H9 (cell line): ENCODE results near the gene SFN. TPM values are rescaled to one million over a fixed set of nuclear protein-coding genes. Genes with fewer than 3 reads are reported as not detected.

Experiments
- DNase-seq: peaks from one replicate; pipeline ENCODE4 v3.0.0-alpha.2; 2017
- H2AFZ ChIP-seq: one replicate; pipeline ENCODE4 v1.6.1; 2013; ENCODE audit warnings: mild to moderate bottlenecking, low read length, control low read depth, moderate library complexity
- H2AK5ac ChIP-seq: 2 replicates; pipeline ENCODE4 v1.6.1; 2013; ENCODE audit warnings: low read length, control low read depth, mixed read lengths; ENCODE audit not compliant: insufficient read length
- H2BK120ac ChIP-seq: one replicate; pipeline ENCODE4 v1.6.1; 2013; ENCODE audit warnings: low read depth, mild to moderate bottlenecking, low read length, control low read depth, inconsistent platforms; ENCODE audit not compliant: poor library complexity, severe bottlenecking
- H2BK12ac ChIP-seq: 2 replicates; pipeline ENCODE4 v1.6.1; 2013; ENCODE audit warnings: low read length, control low read depth, mixed read lengths, low read depth; ENCODE audit not compliant: insufficient read length
- H2BK15ac ChIP-seq: 2 replicates; pipeline ENCODE4 v1.6.1; 2013; ENCODE audit warnings: low read depth, low read length, control low read depth
- H2BK20ac ChIP-seq: one replicate; pipeline ENCODE4 v1.6.1; 2013; ENCODE audit warnings: low read depth, mild to moderate bottlenecking, low read length, control low read depth, inconsistent platforms; ENCODE audit not compliant: poor library complexity, severe bottlenecking
- H2BK5ac ChIP-seq: 2 replicates; pipeline ENCODE4 v1.6.1; 2013; ENCODE audit warnings: low read length, control low read depth, mixed read lengths; ENCODE audit not compliant: insufficient read length
- H3K14ac ChIP-seq: 2 replicates; pipeline ENCODE4 v1.6.1; 2013; ENCODE audit warnings: low read length, control low read depth; ENCODE audit not compliant: insufficient read depth
- H3K18ac ChIP-seq: 2 replicates; pipeline ENCODE4 v1.6.1; 2013; ENCODE audit warnings: low read depth, mild to moderate bottlenecking, mixed read lengths, low read length, control low read depth; ENCODE audit not compliant: insufficient read length
- H3K23ac ChIP-seq: 2 replicates; pipeline ENCODE4 v1.6.1; 2013; ENCODE audit warnings: low read length, control low read depth, mixed read lengths, low read depth; ENCODE audit not compliant: insufficient read length
- H3K23me2 ChIP-seq: 2 replicates; pipeline ENCODE4 v1.6.1; 2013; ENCODE audit warnings: low read depth, mild to moderate bottlenecking, mixed read lengths, low read length, control low read depth; ENCODE audit not compliant: insufficient read length, poor library complexity, severe bottlenecking
- H3K27ac ChIP-seq: 2 replicates; pipeline ENCODE4 v1.5.1; 2013; ENCODE audit warnings: low read length, control low read depth, mixed read lengths, low read depth; ENCODE audit not compliant: insufficient read length
- H3K27me3 ChIP-seq: 2 replicates; pipeline ENCODE4 v1.6.1; 2013; ENCODE audit warnings: low read length, control low read depth, inconsistent platforms; ENCODE audit not compliant: insufficient read depth
- H3K4ac ChIP-seq: 2 replicates; pipeline ENCODE4 v1.6.1; 2013; ENCODE audit warnings: low read depth, mild to moderate bottlenecking, control low read depth, inconsistent platforms, low read length, moderate library complexity
- H3K4me1 ChIP-seq: 2 replicates; pipeline ENCODE4 v1.6.1; 2013; ENCODE audit warnings: low read length, control low read depth, inconsistent platforms; ENCODE audit not compliant: insufficient read depth
- H3K4me2 ChIP-seq: 2 replicates; pipeline ENCODE4 v1.6.1; 2013; ENCODE audit warnings: low read length, control low read depth, mixed read lengths; ENCODE audit not compliant: insufficient read length, insufficient read depth
- H3K56ac ChIP-seq: 2 replicates; pipeline ENCODE4 v1.6.1; 2013; ENCODE audit warnings: low read depth, mild to moderate bottlenecking, mixed read lengths, low read length, control low read depth; ENCODE audit not compliant: insufficient read length
- H3K79me1 ChIP-seq: 2 replicates; pipeline ENCODE4 v1.6.1; 2013; ENCODE audit warnings: low read depth, mild to moderate bottlenecking, moderate library complexity, low read length, control low read depth, inconsistent platforms; ENCODE audit not compliant: insufficient read depth, poor library complexity, severe bottlenecking
- H3K79me2 ChIP-seq: 2 replicates; pipeline ENCODE4 v1.6.1; 2013; ENCODE audit warnings: low read length, control low read depth, inconsistent platforms; ENCODE audit not compliant: insufficient read depth
- H3K9ac ChIP-seq: 2 replicates; pipeline ENCODE4 v1.6.1; 2013; ENCODE audit warnings: low read length, control low read depth, mixed read lengths; ENCODE audit not compliant: insufficient read length; ENCODE audit errors: extremely low read depth
- H3K9me3 ChIP-seq: one replicate; pipeline ENCODE4 v1.6.1; 2013; ENCODE audit warnings: low read depth, low read length, inconsistent platforms; ENCODE audit not compliant: control insufficient read depth
- H3T11ph ChIP-seq: one replicate; pipeline ENCODE4 v1.6.1; 2013; ENCODE audit warnings: mild to moderate bottlenecking, low read length, control low read depth, inconsistent platforms
- H4K20me1 ChIP-seq: one replicate; pipeline ENCODE4 v1.6.1; 2013; ENCODE audit not compliant: control insufficient read depth, insufficient read length, insufficient read depth
- H4K5ac ChIP-seq: 2 replicates; pipeline ENCODE4 v1.6.1; 2013; ENCODE audit warnings: low read depth, mild to moderate bottlenecking, mixed read lengths, low read length, control low read depth; ENCODE audit not compliant: insufficient read length
- H4K8ac ChIP-seq: replicated peaks from 2 replicates; pipeline ENCODE4 v1.6.1; 2013; ENCODE audit warnings: low read length, control low read depth, mixed read lengths, low read depth; ENCODE audit not compliant: insufficient read length
- H4K91ac ChIP-seq: 2 replicates; pipeline ENCODE4 v1.6.1; 2013; ENCODE audit warnings: low read depth, mild to moderate bottlenecking, moderate library complexity, mixed read lengths, low read length, control low read depth; ENCODE audit not compliant: insufficient read length
- H3K27ac Mint-ChIP-seq, 3 experiments: 2 replicates in 2 of 3; 3 replicates in 1 of 3; pipeline ENCODE4 v1.8.0; 2020 to 2021; ENCODE audit warnings: mixed read lengths in 3 of 3, mild to moderate bottlenecking in 1 of 3, moderate library complexity in 1 of 3
- H3K27me3 Mint-ChIP-seq: 2 replicates; pipeline ENCODE4 v1.8.0; 2021; ENCODE audit warnings: low read depth, mild to moderate bottlenecking, moderate library complexity, mixed read lengths
- H3K36me3 Mint-ChIP-seq, 3 experiments: 2 replicates in 2 of 3; 3 replicates in 1 of 3; pipeline ENCODE4 v1.8.0; 2020 to 2021; ENCODE audit warnings: low read depth in 3 of 3, mixed read lengths in 3 of 3; ENCODE audit not compliant: insufficient read depth in 1 of 3
- H3K4me1 Mint-ChIP-seq, 2 experiments: 2 replicates each; pipeline ENCODE4 v1.8.0; 2020; ENCODE audit warnings: mixed read lengths in 2 of 2
- H3K4me3 Mint-ChIP-seq, 2 experiments: 2 replicates in 1 of 2; 3 replicates in 1 of 2; pipeline ENCODE4 v1.8.0; 2020 to 2021; ENCODE audit warnings: mild to moderate bottlenecking in 2 of 2, mixed read lengths in 2 of 2, moderate library complexity in 1 of 2
- H3K9me3 Mint-ChIP-seq, 2 experiments: 2 replicates in 1 of 2; 3 replicates in 1 of 2; pipeline ENCODE4 v1.8.0; 2020; ENCODE audit warnings: mild to moderate bottlenecking in 2 of 2, mixed read lengths in 2 of 2, moderate library complexity in 1 of 2
- CTCF ChIP-seq: fragments of 200-600 bp; sonication (generic); conservative IDR thresholded peaks from 3 replicates; pipeline ENCODE4 v1.8.0; 2021; ENCODE audit warnings: antibody characterized with exemption, mild to moderate bottlenecking
- WGBS: extraction: QIAGEN DNeasy Blood & Tissue Kit; methylation state at CpG from one replicate; pipeline ENCODE4 v1.1.7; 2013; ENCODE audit warnings: missing lambda C conversion rate, low lambda C conversion rate, mixed read lengths; ENCODE audit not compliant: insufficient read length; ENCODE audit errors: extremely low coverage; 5-methylcytosine and 5-hydroxymethylcytosine counted together
- total RNA-seq: library from RNA; stranded (reverse); gene quantifications from 2 replicates; pipeline ENCODE4 v1.2.1, GENCODE V29; 2021

Gene SFN
- total RNA-seq, 1 experiment from 2014 or later, result 4.3 TPM

GRCh38 chr1:26889551-26890466 is 26.9 kb downstream of the SFN start, which contains the start of gene GPN2:
Gene GPN2, minus strand, starts transcription at chr1:26890283. Its CDS starts 187 bp downstream, at chr1:26890096.
- peak within 1 kb of the TSS; percentile 77 to 95 (median 94) for H3K27ac Mint-ChIP-seq

More at GRCh38 chr1:26889551-26890466, 26.9 kb downstream of the SFN start, which contains the start of gene GPN2:
- Histone ChIP-seq H4K20me1 (peaks cover 2% of the 10 kb centered on the region), H2BK15ac (no peak within 1 kb of the TSS), H3K4ac (no peak within 1 kb of the TSS), H3K23me2 (peaks cover 11% of the 10 kb centered on the region), H3K4me2 (peak within 1 kb of the TSS; percentile 89), H3K18ac (peak within 1 kb of the TSS; percentile 58), H3K4me1 (no peaks in the 10 kb centered on the region; the same call in 1 of the 2 replicates), H3K56ac (no peak within 1 kb of the TSS), H3K9ac (peak within 1 kb of the TSS; percentile 56), H2AFZ (no peak within 1 kb of the TSS), H3K27me3 (no peaks in the 10 kb centered on the region; the same call in 1 of the 2 replicates), H2BK12ac (no peak within 1 kb of the TSS), H4K5ac (no peak within 1 kb of the TSS), H2AK5ac (no peak within 1 kb of the TSS), H2BK20ac (no peak within 1 kb of the TSS), H2BK5ac (no peak within 1 kb of the TSS), H3K9me3 (no peaks in the 10 kb centered on the region), H3K27ac (no peak within 1 kb of the TSS), H4K8ac (no peak within 1 kb of the TSS), H3K79me2 (no peaks in the 10 kb centered on the region), H4K91ac (no peak within 1 kb of the TSS), H3K23ac (no peak within 1 kb of the TSS), H3K14ac (peak within 1 kb of the TSS; percentile 62), H3T11ph (no peak within 1 kb of the TSS), H3K79me1 (no peaks in the 10 kb centered on the region), H2BK120ac (no peak within 1 kb of the TSS)
- no peak for TF ChIP-seq CTCF
- peak; percentile 77 for DNase-seq
- Mint-ChIP-seq H3K4me1 (peaks cover 7 to 16% of the 10 kb centered on the region in 2 experiments), H3K4me3 (peak within 1 kb of the TSS; percentile 94 to 96), H3K9me3 (no peaks in the 10 kb centered on the region), H3K36me3 (peaks cover 39 to 66% (median 55%) of the 10 kb centered on the region in 3 experiments), H3K27me3 (no peaks in the 10 kb centered on the region)
- no CpG with 5 or more reads among the region's 89 CpGs for WGBS
